DMS153 treated with DMSO at 0.1 percent for 48 hours (cell line): ENCODE data around the gene CRIM1.
"Not testable (repeated sequence)": the region's sequence is repeated elsewhere in the genome, so short reads cannot be mapped to it uniquely, and the experiment has no call there.

ENCODE experiments used
- DNase-seq: peaks from one replicate; lab custom pipeline; 2025; ENCODE audit not compliant: unreplicated experiment; lab: John Stamatoyannopoulos, UW

CRIM1 gene

GRCh38 chr2:36351291-36351690 lies 4.3 kb upstream of the CRIM1 start:
- no peak for DNase-seq

GRCh38 chr2:36351736-36352349 lies 3.7 kb upstream of the CRIM1 start:
- DNase-seq = peak; percentile 28

GRCh38 chr2:36352701-36353100 lies 2.9 kb upstream of the CRIM1 start:
- DNase-seq = no peak

GRCh38 chr2:36354811-36355150 lies 797 bp upstream of the CRIM1 start:
- DNase-seq = no peak

GRCh38 chr2:36355890-36356297 lies 316 bp downstream of the CRIM1 start:
- DNase-seq = no peak

GRCh38 chr2:36356298-36356989 lies 866 bp downstream of the CRIM1 start:
- DNase-seq = no peak

- peak; percentile 21 for DNase-seq
Measured at GRCh38 chr2:36356990-36357846, 1.6 kb downstream of the CRIM1 start.

- no peak for DNase-seq
Measured at GRCh38 chr2:36357847-36358659, 2.5 kb downstream of the CRIM1 start.

- DNase-seq = no peak
Measured at GRCh38 chr2:36359067-36359466, 3.5 kb downstream of the CRIM1 start.

GRCh38 chr2:36360063-36360462 lies 4.5 kb downstream of the CRIM1 start:
- no peak for DNase-seq

GRCh38 chr2:36360834-36361233 lies 5.3 kb downstream of the CRIM1 start:
- DNase-seq = no peak

GRCh38 chr2:36361396-36361795 lies 5.8 kb downstream of the CRIM1 start:
- DNase-seq = no peak

- DNase-seq = no peak
Measured at GRCh38 chr2:36362291-36362690, 6.7 kb downstream of the CRIM1 start.

GRCh38 chr2:36363085-36363484 lies 7.5 kb downstream of the CRIM1 start:
- DNase-seq = not testable (repeated sequence)

GRCh38 chr2:36366491-36367120 lies 11.0 kb downstream of the CRIM1 start:
- DNase-seq = no peak

- no peak for DNase-seq
Measured at GRCh38 chr2:36367486-36367885, 11.9 kb downstream of the CRIM1 start.

GRCh38 chr2:36367895-36368353 lies 12.3 kb downstream of the CRIM1 start:
- no peak for DNase-seq

GRCh38 chr2:36368438-36368837 lies 12.9 kb downstream of the CRIM1 start:
- DNase-seq = no peak

GRCh38 chr2:36369163-36369562 lies 13.6 kb downstream of the CRIM1 start:
- no peak for DNase-seq

GRCh38 chr2:36369716-36370115 lies 14.1 kb downstream of the CRIM1 start:
- DNase-seq = no peak

- no peak for DNase-seq
Measured at GRCh38 chr2:36370281-36370680, 14.7 kb downstream of the CRIM1 start.
